GM18517 (cell line): ENCODE data around the gene FTCDNL1.

Source experiments
- ATAC-seq: cut with Tn5 transposase; IDR thresholded peaks from one replicate; pipeline ENCODE4 v1.9.1; 2021; ENCODE audit warnings: mild to moderate bottlenecking, moderate library complexity; ENCODE audit not compliant: unreplicated experiment

Gene FTCDNL1

GRCh38 chr2:199850718-199851500, at the start of gene FTCDNL1:
Gene FTCDNL1, minus strand, starts transcription at chr2:199851192. Its CDS starts 2,230 bp downstream, at chr2:199848962.
- ATAC-seq, result peak; percentile 93

- ATAC-seq, result no peak
Observed at GRCh38 chr2:199896617-199897016, 45.6 kb upstream of the FTCDNL1 start.

- ATAC-seq, result no peak
Observed at GRCh38 chr2:199895406-199895805, 44.4 kb upstream of the FTCDNL1 start.

GRCh38 chr2:199883474-199884212, 32.7 kb upstream of the FTCDNL1 start:
- no peak for ATAC-seq

- ATAC-seq, result no peak
Observed at GRCh38 chr2:199882667-199883066, 31.7 kb upstream of the FTCDNL1 start.

GRCh38 chr2:199875400-199875799, 24.4 kb upstream of the FTCDNL1 start:
- no peak for ATAC-seq

- ATAC-seq, result no peak
Observed at GRCh38 chr2:199874209-199874608, 23.2 kb upstream of the FTCDNL1 start.

- no peak for ATAC-seq
Observed at GRCh38 chr2:199870581-199870980, 19.6 kb upstream of the FTCDNL1 start.

GRCh38 chr2:199869653-199870052, 18.7 kb upstream of the FTCDNL1 start:
- no peak for ATAC-seq

GRCh38 chr2:199869227-199869541, 18.2 kb upstream of the FTCDNL1 start:
- ATAC-seq, result no peak

- no peak for ATAC-seq
Observed at GRCh38 chr2:199868431-199869226, 17.6 kb upstream of the FTCDNL1 start.

- ATAC-seq, result no peak
Observed at GRCh38 chr2:199865905-199866304, 14.9 kb upstream of the FTCDNL1 start.

GRCh38 chr2:199862788-199863187, 11.8 kb upstream of the FTCDNL1 start:
- no peak for ATAC-seq

- ATAC-seq, result no peak
Observed at GRCh38 chr2:199861132-199861774, 10.3 kb upstream of the FTCDNL1 start.

- ATAC-seq, result no peak
Observed at GRCh38 chr2:199855812-199856211, 4.8 kb upstream of the FTCDNL1 start.

GRCh38 chr2:199851883-199852282, 891 bp upstream of the FTCDNL1 start:
- no peak for ATAC-seq

GRCh38 chr2:199851501-199851810, 464 bp upstream of the FTCDNL1 start:
- ATAC-seq, result no peak

GRCh38 chr2:199850218-199850717, 724 bp downstream of the FTCDNL1 start:
- no peak for ATAC-seq

- ATAC-seq, result no peak
Observed at GRCh38 chr2:199848389-199849130, 2.4 kb downstream of the FTCDNL1 start.

GRCh38 chr2:199847181-199847864, 3.7 kb downstream of the FTCDNL1 start:
- ATAC-seq, result no peak
